ENCODE results near the gene SNTG2. TPM values are rescaled to one million over a fixed set of nuclear protein-coding genes. Genes with fewer than 3 reads are reported as not detected.

SNTG2 gene
- polyA plus RNA-seq, 3 donors = not detected

GRCh38 chr2:973129-973528 lies 22.5 kb downstream of the SNTG2 start:
- H4K20me1 ChIP-seq (ENCODE audit: insufficient read depth, low read length) = no peaks in the 10 kb centered on the region
- H3K4me1 Mint-ChIP-seq = no peaks in the 10 kb centered on the region
- no peaks in the 10 kb centered on the region for H3K4me1 ChIP-seq (ENCODE audit: control insufficient read depth in 1 of 2, insufficient read depth in 2 of 2, low read length in 2 of 2)
- no peak overlapping the region for H3K4me2 ChIP-seq (replicated peaks; ENCODE audit: extremely low read depth, low read length, poor library complexity, severe bottlenecking)
- intact Hi-C loops (cut with micrococcal nuclease) = no loop called here
- no peaks in the 10 kb centered on the region for H3K36me3 ChIP-seq (replicated peaks in 1 of 2; ENCODE audit: control insufficient read depth in 1 of 2, insufficient read depth in 2 of 2, low read length in 2 of 2)
- H3K27ac ChIP-seq (ENCODE audit: low read depth in 1 of 2, low read length in 2 of 2) = no peak overlapping the region
- TF ChIP-seq CTCF (IDR thresholded peaks at IDR 0.05) = no peak
- no peak overlapping the region for H2AFZ ChIP-seq (ENCODE audit: insufficient read depth, low read depth, low read length, poor library complexity, severe bottlenecking)
- peaks cover 0 to 10% (median 2%) of the 10 kb centered on the region in 7 donors for H3K9me3 Mint-ChIP-seq
- H3K9me3 ChIP-seq (replicated peaks in 1 of 2; ENCODE audit: control insufficient read depth in 1 of 2, insufficient read depth in 1 of 2, low read length in 2 of 2) = no peaks in the 10 kb centered on the region
- no peaks in the 10 kb centered on the region for H3K79me2 ChIP-seq (ENCODE audit: insufficient read depth, low read length)
- no peak overlapping the region for H3K4me3 Mint-ChIP-seq
- no peak for DNase-seq
- no peak overlapping the region for H3K4me3 ChIP-seq (replicated peaks in 1 of 3; ENCODE audit: low read depth in 2 of 3, low read length in 3 of 3)
- no peak overlapping the region for H3K27ac Mint-ChIP-seq
- no peaks in the 10 kb centered on the region for H3K36me3 Mint-ChIP-seq
- no peaks in the 10 kb centered on the region for H3K27me3 ChIP-seq (ENCODE audit: control insufficient read depth in 2 of 2, insufficient read depth in 2 of 2, low read length in 2 of 2)
- H3K9ac ChIP-seq (ENCODE audit: insufficient read depth, low read length, poor library complexity, severe bottlenecking) = no peak overlapping the region
- no CpG with 5 or more reads among the region's 3 CpGs for WGBS (ENCODE audit: insufficient coverage)
- H3K27me3 Mint-ChIP-seq (ENCODE audit: low read depth in 3 of 3) = peaks cover 0 to 8% (median 2%) of the 10 kb centered on the region in 3 donors

DNA sequence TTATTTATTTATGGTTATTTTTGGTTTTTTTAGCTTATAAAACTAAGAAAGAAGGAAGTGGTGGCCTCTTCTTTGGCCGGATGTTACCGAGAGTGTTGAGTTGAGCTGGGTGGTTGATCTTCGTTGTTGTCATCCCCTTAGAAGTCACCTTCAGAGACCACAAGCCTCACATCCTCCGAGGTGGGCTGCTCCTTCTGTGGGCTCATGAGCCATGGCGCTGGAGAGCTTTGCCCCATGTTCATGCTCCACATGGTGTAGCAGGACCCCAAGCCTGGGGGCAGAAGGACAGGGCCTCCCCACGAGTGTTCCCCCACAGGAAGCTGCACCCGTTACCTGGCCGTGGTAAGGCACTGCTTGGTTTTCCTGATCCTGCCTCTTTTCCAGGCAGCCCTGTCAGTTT lies 23.4 kb downstream of the SNTG2 start:
- Mint-ChIP-seq H3K27me3 (ENCODE audit: low read depth in 3 of 3) (peaks cover 0 to 4% (median 2%) of the 10 kb centered on the region in 3 donors), H3K4me1 (no peaks in the 10 kb centered on the region), H3K4me3 (no peak overlapping the region), H3K27ac (no peak overlapping the region), H3K9me3 (peaks cover 0 to 7% (median 2%) of the 10 kb centered on the region in 7 donors), H3K36me3 (no peaks in the 10 kb centered on the region)
- intact Hi-C loops (cut with micrococcal nuclease) = no loop called here
- Histone ChIP-seq H3K27ac (ENCODE audit: low read depth in 1 of 2, low read length in 2 of 2) (no peak overlapping the region), H3K27me3 (ENCODE audit: control insufficient read depth in 2 of 2, insufficient read depth in 2 of 2, low read length in 2 of 2) (no peaks in the 10 kb centered on the region), H3K36me3 (replicated peaks in 1 of 2; ENCODE audit: control insufficient read depth in 1 of 2, insufficient read depth in 2 of 2, low read length in 2 of 2) (no peaks in the 10 kb centered on the region), H3K4me2 (replicated peaks; ENCODE audit: extremely low read depth, low read length, poor library complexity, severe bottlenecking) (no peak overlapping the region), H3K4me3 (replicated peaks in 1 of 3; ENCODE audit: low read depth in 2 of 3, low read length in 3 of 3) (no peak overlapping the region), H2AFZ (ENCODE audit: insufficient read depth, low read depth, low read length, poor library complexity, severe bottlenecking) (no peak overlapping the region), H4K20me1 (ENCODE audit: insufficient read depth, low read length) (no peaks in the 10 kb centered on the region), H3K79me2 (ENCODE audit: insufficient read depth, low read length) (no peaks in the 10 kb centered on the region), H3K4me1 (ENCODE audit: control insufficient read depth in 1 of 2, insufficient read depth in 2 of 2, low read length in 2 of 2) (no peaks in the 10 kb centered on the region), H3K9me3 (replicated peaks in 1 of 2; ENCODE audit: control insufficient read depth in 1 of 2, insufficient read depth in 1 of 2, low read length in 2 of 2) (no peaks in the 10 kb centered on the region), H3K9ac (ENCODE audit: insufficient read depth, low read length, poor library complexity, severe bottlenecking) (no peak overlapping the region)
- TF ChIP-seq CTCF (IDR thresholded peaks at IDR 0.05) = no peak
- 10% methylated on average over 4 of the region's 8 CpGs for WGBS (ENCODE audit: insufficient coverage)
- no peak for DNase-seq

Measured in CD14-positive monocyte (primary cell).